ENCODE results near the gene DNAH7.

Gene DNAH7

GRCh38 chr2:196018037-196018436 lies 50.6 kb downstream of the DNAH7 start:
- no peak for DNase-seq (ENCODE audit: insufficient read length)
- TF ChIP-seq TAF1 (IDR thresholded peaks at IDR 0.05; ENCODE audit: borderline replicate concordance, low read depth, low read length), result no peak
- no peak for TF ChIP-seq POLR2AphosphoS5 (IDR thresholded peaks at IDR 0.05; ENCODE audit: low read depth, low read length)
- no peak for TF ChIP-seq POLR2A (IDR thresholded peaks at IDR 0.05; ENCODE audit: low read depth, low read length)

GRCh38 chr2:196012314-196012713 lies 56.3 kb downstream of the DNAH7 start:
- TF ChIP-seq POLR2AphosphoS5 (IDR thresholded peaks at IDR 0.05; ENCODE audit: low read depth, low read length) (no peak), TAF1 (IDR thresholded peaks at IDR 0.05; ENCODE audit: borderline replicate concordance, low read depth, low read length) (no peak), POLR2A (IDR thresholded peaks at IDR 0.05; ENCODE audit: low read depth, low read length) (no peak)
- DNase-seq (ENCODE audit: insufficient read length) (no peak), FAIRE-seq (no peak)

More at GRCh38 chr2:196018037-196018436, 50.6 kb downstream of the DNAH7 start:
- FAIRE-seq, result no peak

DNA sequence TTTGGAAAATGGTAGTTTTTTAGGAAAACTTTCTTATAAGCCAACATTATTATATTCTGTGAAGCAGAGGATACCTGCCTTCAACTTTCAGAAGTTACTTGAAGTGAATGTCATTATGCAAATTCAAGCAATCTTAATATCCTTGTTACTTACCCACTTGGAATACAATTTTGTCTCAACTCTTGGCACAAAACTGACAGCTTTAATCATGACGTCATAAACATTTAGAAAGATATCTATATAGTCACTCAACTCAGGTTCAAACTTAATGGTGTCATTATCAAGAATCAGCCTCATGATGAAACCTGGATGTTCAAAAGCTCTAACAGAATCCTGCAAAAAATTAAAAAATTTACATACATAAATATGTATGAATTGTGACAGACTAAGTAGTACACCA lies 68.1 kb downstream of the DNAH7 start:
- DNase-seq (ENCODE audit: insufficient read length) (no peak), FAIRE-seq (no peak)
- TF ChIP-seq POLR2AphosphoS5 (IDR thresholded peaks at IDR 0.05; ENCODE audit: low read depth, low read length) (no peak), TAF1 (IDR thresholded peaks at IDR 0.05; ENCODE audit: borderline replicate concordance, low read depth, low read length) (no peak), POLR2A (IDR thresholded peaks at IDR 0.05; ENCODE audit: low read depth, low read length) (no peak)

- no peak for TF ChIP-seq POLR2AphosphoS5 (IDR thresholded peaks at IDR 0.05; ENCODE audit: low read depth, low read length)
- no peak for TF ChIP-seq POLR2A (IDR thresholded peaks at IDR 0.05; ENCODE audit: low read depth, low read length)
- no peak for TF ChIP-seq TAF1 (IDR thresholded peaks at IDR 0.05; ENCODE audit: borderline replicate concordance, low read depth, low read length)
- DNase-seq (ENCODE audit: insufficient read length) (no peak), FAIRE-seq (no peak)
These were observed 70.6 kb downstream of the DNAH7 start for GRCh38 chr2:195998070-195998469.

GRCh38 chr2:195995499-195995898 lies 73.1 kb downstream of the DNAH7 start:
- DNase-seq (ENCODE audit: insufficient read length) (no peak), FAIRE-seq (no peak)
- no peak for TF ChIP-seq POLR2AphosphoS5 (IDR thresholded peaks at IDR 0.05; ENCODE audit: low read depth, low read length)
- no peak for TF ChIP-seq POLR2A (IDR thresholded peaks at IDR 0.05; ENCODE audit: low read depth, low read length)
- no peak for TF ChIP-seq TAF1 (IDR thresholded peaks at IDR 0.05; ENCODE audit: borderline replicate concordance, low read depth, low read length)

DNA sequence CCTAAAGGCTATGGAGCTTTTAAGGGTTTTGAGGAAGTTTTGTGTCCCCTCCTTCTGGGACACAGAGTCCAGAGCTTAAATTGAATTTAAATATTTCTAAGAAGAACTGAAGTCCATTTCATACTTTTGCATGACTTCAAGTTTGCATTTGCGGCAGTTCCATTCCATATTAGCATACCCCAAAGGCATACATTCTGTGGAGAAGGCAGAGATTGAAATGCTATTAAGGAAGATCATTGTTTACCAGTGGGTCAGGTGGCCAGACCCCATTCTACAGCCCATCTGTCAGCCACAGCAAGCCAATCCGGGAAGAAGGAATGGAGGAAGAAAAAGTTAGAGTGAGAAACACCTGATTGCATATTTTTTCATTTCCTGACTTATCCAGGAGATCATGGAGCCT lies 75.0 kb downstream of the DNAH7 start:
- TF ChIP-seq POLR2AphosphoS5 (IDR thresholded peaks at IDR 0.05; ENCODE audit: low read depth, low read length) (no peak), POLR2A (IDR thresholded peaks at IDR 0.05; ENCODE audit: low read depth, low read length) (no peak), TAF1 (IDR thresholded peaks at IDR 0.05; ENCODE audit: borderline replicate concordance, low read depth, low read length) (no peak)
- no peak for FAIRE-seq
- no peak for DNase-seq (ENCODE audit: insufficient read length)

DNA sequence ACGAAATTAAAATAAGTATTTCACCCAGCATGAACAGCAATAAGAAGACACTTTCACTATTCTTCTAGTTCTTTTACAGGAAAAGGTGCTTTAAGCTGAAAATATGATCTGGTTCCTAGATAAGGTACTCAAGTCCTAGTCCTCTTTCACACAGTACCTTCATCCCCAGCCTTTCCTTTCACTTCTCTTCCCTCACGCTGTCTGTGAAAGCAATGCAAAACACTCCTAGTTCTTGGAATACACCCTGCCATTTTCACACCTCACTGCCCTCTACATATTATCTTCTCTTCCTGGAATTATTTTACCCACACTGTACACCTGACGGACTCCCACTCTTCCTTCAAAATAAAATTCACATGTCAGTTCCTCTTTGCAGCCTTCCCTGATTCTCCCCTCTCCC lies 82.9 kb downstream of the DNAH7 start:
- no peak for TF ChIP-seq TAF1 (IDR thresholded peaks at IDR 0.05; ENCODE audit: borderline replicate concordance, low read depth, low read length)
- no peak for TF ChIP-seq POLR2A (IDR thresholded peaks at IDR 0.05; ENCODE audit: low read depth, low read length)
- no peak for TF ChIP-seq POLR2AphosphoS5 (IDR thresholded peaks at IDR 0.05; ENCODE audit: low read depth, low read length)
- FAIRE-seq, result no peak
- no peak for DNase-seq (ENCODE audit: insufficient read length)

GRCh38 chr2:195984923-195985726 lies 83.5 kb downstream of the DNAH7 start:
- FAIRE-seq (no peak), DNase-seq (ENCODE audit: insufficient read length) (no peak)
- TF ChIP-seq POLR2AphosphoS5 (IDR thresholded peaks at IDR 0.05; ENCODE audit: low read depth, low read length) (no peak), POLR2A (IDR thresholded peaks at IDR 0.05; ENCODE audit: low read depth, low read length) (no peak), TAF1 (IDR thresholded peaks at IDR 0.05; ENCODE audit: borderline replicate concordance, low read depth, low read length) (no peak)

- DNase-seq (ENCODE audit: insufficient read length) (no peak), FAIRE-seq (no peak)
- TF ChIP-seq POLR2A (IDR thresholded peaks at IDR 0.05; ENCODE audit: low read depth, low read length), result no peak
- no peak for TF ChIP-seq POLR2AphosphoS5 (IDR thresholded peaks at IDR 0.05; ENCODE audit: low read depth, low read length)
- no peak for TF ChIP-seq TAF1 (IDR thresholded peaks at IDR 0.05; ENCODE audit: borderline replicate concordance, low read depth, low read length)
These were observed 101.3 kb downstream of the DNAH7 start for GRCh38 chr2:195967336-195967735.

DNA sequence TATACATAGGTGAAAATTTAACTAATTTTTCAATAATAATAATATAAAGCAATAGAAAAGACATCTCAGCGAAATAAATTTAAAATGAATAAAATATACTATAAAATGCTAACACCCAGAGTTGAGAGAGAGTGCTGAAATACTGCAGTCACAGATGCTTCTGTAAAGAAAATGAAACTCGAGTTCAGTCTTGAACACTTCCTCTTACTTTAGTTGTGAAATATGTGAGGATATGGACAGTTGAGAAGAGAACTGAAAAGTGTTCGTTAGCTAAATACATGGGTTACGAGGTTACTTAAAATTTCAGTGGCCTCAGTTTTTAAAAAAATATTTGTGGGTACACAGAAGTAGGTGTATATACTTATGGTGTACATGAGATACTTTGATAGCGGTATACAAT lies 106.8 kb downstream of the DNAH7 start:
- peak; percentile 65 for FAIRE-seq
- no peak for TF ChIP-seq POLR2AphosphoS5 (IDR thresholded peaks at IDR 0.05; ENCODE audit: low read depth, low read length)
- TF ChIP-seq TAF1 (IDR thresholded peaks at IDR 0.05; ENCODE audit: borderline replicate concordance, low read depth, low read length), result no peak
- TF ChIP-seq POLR2A (IDR thresholded peaks at IDR 0.05; ENCODE audit: low read depth, low read length), result no peak
- DNase-seq (ENCODE audit: insufficient read length), result no peak

- FAIRE-seq (no peak), DNase-seq (ENCODE audit: insufficient read length) (no peak)
- TF ChIP-seq POLR2AphosphoS5 (IDR thresholded peaks at IDR 0.05; ENCODE audit: low read depth, low read length) (no peak), POLR2A (IDR thresholded peaks at IDR 0.05; ENCODE audit: low read depth, low read length) (no peak), TAF1 (IDR thresholded peaks at IDR 0.05; ENCODE audit: borderline replicate concordance, low read depth, low read length) (no peak)
These were observed 109.3 kb downstream of the DNAH7 start for GRCh38 chr2:195959341-195959740.

DNA sequence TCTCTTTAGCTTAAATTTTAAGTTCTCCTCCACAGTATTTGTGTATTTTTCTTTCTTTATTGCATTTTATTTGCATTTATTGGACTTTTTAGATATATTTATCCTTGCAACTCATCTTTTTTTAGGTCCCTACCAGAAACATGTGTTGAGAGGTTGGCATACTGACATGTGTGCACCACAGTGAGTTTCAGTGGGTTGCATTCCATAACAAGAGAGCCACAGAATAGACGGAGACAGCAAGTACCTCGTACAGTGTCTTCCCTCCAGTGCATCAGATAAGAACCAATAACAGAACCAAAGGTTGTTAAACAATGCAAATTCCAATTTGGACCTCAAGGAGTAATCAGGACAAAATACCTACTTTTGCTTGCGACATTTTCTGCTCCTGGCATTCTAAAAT lies 111.9 kb downstream of the DNAH7 start:
- FAIRE-seq (no peak), DNase-seq (ENCODE audit: insufficient read length) (no peak)
- TF ChIP-seq POLR2AphosphoS5 (IDR thresholded peaks at IDR 0.05; ENCODE audit: low read depth, low read length) (no peak), POLR2A (IDR thresholded peaks at IDR 0.05; ENCODE audit: low read depth, low read length) (no peak), TAF1 (IDR thresholded peaks at IDR 0.05; ENCODE audit: borderline replicate concordance, low read depth, low read length) (no peak)

Data from GM12892 (cell line).